T-helper 17 cell (primary cell): ENCODE results near the gene HEATR5A. TPM values are rescaled to one million over a fixed set of nuclear protein-coding genes. Genes with fewer than 3 reads are reported as not detected.
A peak's percentile ranks its signal among the peaks of the same experiment; 100 is the strongest.
"Not testable (repeated sequence)": the region's sequence is repeated elsewhere in the genome, so short reads cannot be mapped to it uniquely, and the experiment has no call there.

Source experiments
- ATAC-seq: fragments of 150-1000 bp; cut with Tn5 transposase; 2 replicates; pipeline ENCODE4 v1.10.0; 2021; ENCODE audit warnings: mild to moderate bottlenecking, moderate library complexity
- DNase-seq, 3 donors: peaks; one replicate each; pipeline versions ENCODE4 v3.0.0 to v3.0.0-alpha.2; 2020 to 2021
- H3K9me3 ChIP-seq: one replicate; pipeline ENCODE4 v1.7.0; 2013; ENCODE audit warnings: low read length, mild to moderate bottlenecking; ENCODE audit not compliant: control insufficient read depth, poor library complexity, severe bottlenecking
- H3K27ac Mint-ChIP-seq: one replicate; pipeline ENCODE4 v1.8.0; 2022; ENCODE audit warnings: mild to moderate bottlenecking, moderate library complexity, mixed read lengths
- H3K27me3 Mint-ChIP-seq: one replicate; pipeline ENCODE4 v1.8.0; 2022; ENCODE audit warnings: mixed read lengths
- H3K36me3 Mint-ChIP-seq: one replicate; pipeline ENCODE4 v1.8.0; 2022; ENCODE audit warnings: low read depth, mixed read lengths
- H3K4me1 Mint-ChIP-seq: one replicate; pipeline ENCODE4 v1.8.0; 2022; ENCODE audit warnings: mild to moderate bottlenecking, mixed read lengths
- H3K4me3 Mint-ChIP-seq: one replicate; pipeline ENCODE4 v1.8.0; 2022; ENCODE audit warnings: mild to moderate bottlenecking, moderate library complexity, mixed read lengths
- total RNA-seq, 4 donors: library from RNA in 2 of 4; stranded (reverse) in 2 of 4; gene quantifications; one replicate each; pipeline ENCODE4 v1.2.3 and lab custom pipeline; 2022 to 2026

Gene HEATR5A
- total RNA-seq, 2 donors from 2014 or later, result 7.9 to 8.3 TPM

DNA sequence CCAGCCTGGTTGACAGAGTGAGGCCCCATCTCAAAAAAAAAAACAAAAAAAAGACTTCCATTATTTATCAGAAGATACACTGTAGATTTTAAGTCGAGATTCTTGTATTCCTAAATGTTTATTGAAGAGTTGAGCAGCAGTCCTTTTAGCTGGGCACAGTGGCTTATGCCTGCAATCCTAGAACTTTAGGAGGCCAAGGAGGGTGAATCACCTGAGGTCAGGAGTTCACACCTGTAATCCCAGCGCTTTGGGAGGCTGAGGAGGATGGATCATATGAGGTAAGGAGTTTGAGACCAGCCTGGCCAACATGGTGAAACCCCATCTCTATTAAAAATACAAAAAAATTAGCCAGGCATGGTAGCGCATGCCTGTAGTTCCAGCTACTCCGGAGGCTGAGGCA, 57.6 kb downstream of the HEATR5A start:
- Mint-ChIP-seq H3K27me3 (no peaks in the 10 kb centered on the region), H3K27ac (no peak overlapping the region), H3K4me1 (peaks cover 2% of the 10 kb centered on the region), H3K36me3 (no peaks in the 10 kb centered on the region), H3K4me3 (no peak overlapping the region)
- no peak for DNase-seq
- no peak for ATAC-seq
- no peaks in the 10 kb centered on the region for H3K9me3 ChIP-seq

GRCh38 chr14:31361761-31362160, 58.6 kb downstream of the HEATR5A start:
- H3K27me3 Mint-ChIP-seq, H3K4me1 Mint-ChIP-seq, H3K36me3 Mint-ChIP-seq, H3K9me3 ChIP-seq, H3K27ac Mint-ChIP-seq, H3K4me3 Mint-ChIP-seq, ATAC-seq, DNase-seq: not testable (repeated sequence)

DNA sequence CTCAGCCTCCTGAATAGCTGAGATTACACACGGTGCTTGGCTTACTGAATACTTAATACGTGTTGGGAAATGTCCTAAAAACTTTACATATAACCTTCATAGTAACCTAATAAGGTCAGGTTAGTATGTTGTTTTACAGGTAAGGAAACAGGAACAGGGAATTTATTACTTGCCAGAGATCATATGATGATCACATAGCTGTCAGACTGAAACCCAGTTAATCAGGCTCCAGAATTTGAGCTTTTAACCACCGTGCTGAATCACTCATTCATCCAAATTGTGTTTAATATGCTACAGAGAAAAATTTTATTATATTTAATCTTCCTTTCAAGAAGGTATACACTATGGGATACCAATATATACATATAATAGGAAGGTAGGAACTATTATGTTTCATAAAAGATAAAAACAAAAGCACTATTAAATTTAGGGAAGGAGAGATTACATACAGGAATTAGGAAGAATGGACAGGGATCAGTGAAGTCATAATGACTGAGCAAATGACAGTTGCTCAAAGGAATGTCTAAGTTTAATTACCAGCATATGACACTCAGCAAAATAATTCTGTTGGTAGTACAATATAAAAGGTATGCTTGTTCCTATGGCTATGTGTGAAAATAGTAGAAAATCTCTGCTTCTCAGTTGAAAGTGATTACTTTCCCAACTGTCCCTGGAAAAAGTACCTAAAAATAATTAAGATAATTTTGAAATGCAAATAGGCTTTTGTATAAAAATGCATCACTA, 59.3 kb downstream of the HEATR5A start:
- DNase-seq, result no peak
- no peaks in the 10 kb centered on the region for H3K9me3 ChIP-seq
- no peak for ATAC-seq
- H3K27me3 Mint-ChIP-seq, result no peaks in the 10 kb centered on the region
- H3K4me1 Mint-ChIP-seq, result no peaks in the 10 kb centered on the region
- H3K36me3 Mint-ChIP-seq, result no peaks in the 10 kb centered on the region
- H3K4me3 Mint-ChIP-seq, result no peak overlapping the region
- no peak overlapping the region for H3K27ac Mint-ChIP-seq

GRCh38 chr14:31357279-31357678, 63.1 kb downstream of the HEATR5A start:
- H3K27me3 Mint-ChIP-seq, result no peaks in the 10 kb centered on the region
- no peak overlapping the region for H3K27ac Mint-ChIP-seq
- H3K4me3 Mint-ChIP-seq, result no peak overlapping the region
- no peaks in the 10 kb centered on the region for H3K9me3 ChIP-seq
- H3K36me3 Mint-ChIP-seq, result no peaks in the 10 kb centered on the region
- ATAC-seq (no peak), DNase-seq (no peak)
- no peaks in the 10 kb centered on the region for H3K4me1 Mint-ChIP-seq

DNA sequence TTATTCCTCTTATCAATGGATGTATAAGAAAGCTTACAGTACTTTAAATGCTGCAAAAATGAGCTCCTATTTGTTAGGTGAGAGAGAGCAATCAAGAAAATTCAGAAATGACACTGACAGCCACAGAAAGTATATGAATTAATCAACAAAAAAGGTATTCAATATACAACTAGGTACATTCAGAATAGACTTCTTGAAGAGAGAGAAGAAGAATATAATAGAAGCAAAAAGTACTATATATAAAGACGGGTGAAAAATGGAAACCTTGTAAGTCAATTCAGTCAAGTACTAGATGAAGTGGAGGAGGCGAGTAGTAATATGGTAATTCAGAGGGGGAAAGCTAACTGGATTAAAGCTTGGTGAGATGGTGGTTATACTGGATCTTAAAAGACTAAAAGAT, 74.3 kb downstream of the HEATR5A start:
- no peaks in the 10 kb centered on the region for H3K9me3 ChIP-seq
- no peak for DNase-seq
- no peak for ATAC-seq
- H3K27ac Mint-ChIP-seq, result no peak overlapping the region
- no peaks in the 10 kb centered on the region for H3K27me3 Mint-ChIP-seq
- H3K4me1 Mint-ChIP-seq, result peaks cover 2% of the 10 kb centered on the region
- peaks cover 13% of the 10 kb centered on the region for H3K36me3 Mint-ChIP-seq
- H3K4me3 Mint-ChIP-seq, result no peak overlapping the region

DNA sequence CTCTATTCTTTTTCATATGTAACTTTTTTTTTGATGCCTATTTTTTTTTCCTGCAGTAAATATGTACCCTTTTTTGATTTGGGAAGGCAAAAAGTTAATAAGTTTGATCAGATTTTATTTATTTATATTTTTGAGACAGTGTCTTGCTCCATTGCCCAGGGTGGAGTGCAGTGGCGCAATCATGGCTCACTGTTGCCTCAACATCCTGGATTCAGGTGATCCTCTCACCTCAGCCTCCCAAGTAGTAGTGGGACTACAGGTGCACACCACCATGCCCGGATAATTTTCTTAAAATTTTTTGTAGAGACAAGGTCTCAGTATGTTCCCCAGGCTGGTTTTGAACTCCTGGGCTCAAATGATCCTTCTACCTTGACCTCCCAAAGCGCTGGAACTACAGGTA, 79.1 kb downstream of the HEATR5A start:
- no peak overlapping the region for H3K4me3 Mint-ChIP-seq
- peaks cover 3% of the 10 kb centered on the region for H3K4me1 Mint-ChIP-seq
- DNase-seq (no peak), ATAC-seq (no peak)
- no peak overlapping the region for H3K27ac Mint-ChIP-seq
- no peaks in the 10 kb centered on the region for H3K9me3 ChIP-seq
- H3K27me3 Mint-ChIP-seq, result no peaks in the 10 kb centered on the region
- H3K36me3 Mint-ChIP-seq, result peaks cover 6% of the 10 kb centered on the region

DNA sequence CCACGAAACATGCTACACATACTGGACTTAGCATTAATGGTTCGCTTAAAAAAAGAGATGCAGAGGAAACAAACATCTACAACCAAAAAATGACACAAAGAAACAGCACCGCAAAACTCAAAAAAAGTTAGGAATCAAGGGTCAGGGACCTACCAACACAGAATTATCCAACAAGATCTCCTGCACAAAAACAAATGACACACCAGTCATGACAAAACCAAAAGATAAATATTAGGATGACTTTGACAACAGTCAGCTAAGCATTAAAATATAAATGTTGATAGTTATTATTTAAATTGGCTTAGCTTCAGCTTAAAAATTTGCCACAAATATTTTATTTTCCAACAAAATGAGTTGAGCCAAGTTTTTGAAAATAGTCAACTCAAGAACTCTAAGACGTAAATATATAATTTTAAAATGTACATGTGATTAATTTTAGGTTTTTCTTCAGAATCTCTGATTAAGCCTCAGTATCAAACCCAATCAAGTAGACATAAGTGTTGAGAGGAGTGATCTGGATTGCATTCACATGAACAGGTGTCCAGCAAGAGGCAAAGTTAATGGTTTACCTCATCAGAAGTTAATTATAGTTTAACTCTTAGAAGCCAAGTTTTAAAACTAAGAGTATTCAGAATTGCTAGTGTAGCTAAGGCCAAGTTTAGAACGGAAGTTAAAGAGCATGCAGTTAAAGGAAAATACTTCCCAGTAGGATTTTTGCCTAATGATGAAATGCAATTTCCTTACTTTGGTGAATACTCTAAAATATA, 79.9 kb downstream of the HEATR5A start:
- Mint-ChIP-seq H3K27ac (no peak overlapping the region), H3K36me3 (peaks cover 5% of the 10 kb centered on the region), H3K4me3 (no peak overlapping the region), H3K4me1 (peaks cover 2% of the 10 kb centered on the region), H3K27me3 (no peaks in the 10 kb centered on the region)
- no peaks in the 10 kb centered on the region for H3K9me3 ChIP-seq
- DNase-seq (no peak), ATAC-seq (no peak)

- no peaks in the 10 kb centered on the region for H3K27me3 Mint-ChIP-seq
- ATAC-seq, result no peak
- H3K4me1 Mint-ChIP-seq, result peaks cover 2% of the 10 kb centered on the region
- no peak overlapping the region for H3K4me3 Mint-ChIP-seq
- DNase-seq, result no peak
- H3K27ac Mint-ChIP-seq, result no peak overlapping the region
- H3K36me3 Mint-ChIP-seq, result peaks cover 3% of the 10 kb centered on the region
- no peaks in the 10 kb centered on the region for H3K9me3 ChIP-seq
Observed at GRCh38 chr14:31339743-31340142, 80.6 kb downstream of the HEATR5A start.

DNA sequence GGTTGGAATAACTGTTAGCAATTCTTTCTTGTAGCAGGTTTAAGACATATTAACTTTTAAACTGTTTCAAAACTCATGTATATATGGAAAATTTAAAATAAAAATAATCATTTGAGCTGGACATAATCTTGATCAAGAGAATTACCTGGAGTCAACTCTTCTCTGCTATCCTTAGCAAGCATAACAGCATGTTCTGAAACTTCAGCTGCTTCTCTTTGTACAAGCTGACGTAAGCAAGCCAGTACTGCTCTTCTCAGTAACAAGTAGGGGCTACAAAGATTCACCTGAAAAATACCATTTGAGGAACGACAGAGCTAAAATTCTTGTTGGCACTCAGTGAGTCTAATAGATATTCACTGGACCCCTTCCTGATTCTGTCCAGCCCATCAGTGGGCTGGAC, 83.0 kb downstream of the HEATR5A start:
- no peak for ATAC-seq

DNA sequence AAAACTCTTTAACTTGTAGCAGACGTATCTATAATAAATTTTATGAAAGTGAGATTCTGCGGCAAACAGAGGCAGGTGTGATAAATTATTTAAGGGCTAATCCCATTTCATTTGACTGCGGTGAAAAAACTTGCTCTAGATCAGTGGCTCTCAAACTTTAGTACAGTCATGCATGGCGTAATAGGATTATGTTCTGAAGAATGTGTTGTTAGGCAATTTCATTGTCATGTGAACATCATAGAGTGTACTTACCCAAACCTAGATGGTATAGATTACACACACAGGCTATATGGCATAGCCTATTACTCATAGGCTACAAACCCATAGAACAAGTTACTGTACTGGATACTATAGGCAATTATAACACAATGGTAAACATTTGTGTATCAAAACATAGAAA, 83.7 kb downstream of the HEATR5A start:
- peaks cover 2% of the 10 kb centered on the region for H3K36me3 Mint-ChIP-seq

More for the DNA sequence above, 83.0 kb downstream of the HEATR5A start:
- Mint-ChIP-seq H3K36me3 (no peaks in the 10 kb centered on the region), H3K27ac (no peak overlapping the region), H3K27me3 (no peaks in the 10 kb centered on the region), H3K4me1 (peaks cover 2% of the 10 kb centered on the region), H3K4me3 (no peak overlapping the region)
- no peaks in the 10 kb centered on the region for H3K9me3 ChIP-seq
- DNase-seq, result no peak

DNA sequence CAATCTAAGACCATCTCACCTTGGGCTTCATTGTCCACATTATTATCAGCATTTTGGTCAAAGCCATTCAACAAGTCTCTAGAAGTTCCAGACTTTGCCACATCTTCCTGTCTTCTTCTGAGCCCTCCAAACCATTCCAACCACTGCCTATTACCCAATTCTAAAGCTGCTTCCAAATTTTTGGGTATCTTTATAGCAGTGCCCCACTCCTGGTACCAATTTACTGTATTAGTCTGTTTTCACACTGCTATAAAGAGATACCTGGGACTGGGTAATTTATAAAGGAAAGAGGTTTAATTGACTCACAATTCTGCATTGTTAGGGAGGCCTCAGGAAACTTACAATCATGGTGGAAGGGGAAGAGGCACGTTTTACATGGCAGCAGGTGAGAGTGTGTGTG, 89.0 kb downstream of the HEATR5A start:
- not testable (repeated sequence) for H3K4me1 Mint-ChIP-seq, H3K36me3 Mint-ChIP-seq, H3K4me3 Mint-ChIP-seq, DNase-seq, H3K27ac Mint-ChIP-seq, H3K9me3 ChIP-seq, ATAC-seq, H3K27me3 Mint-ChIP-seq

More for the DNA sequence above, 83.7 kb downstream of the HEATR5A start:
- no peaks in the 10 kb centered on the region for H3K9me3 ChIP-seq
- H3K4me3 Mint-ChIP-seq, result no peak overlapping the region
- H3K4me1 Mint-ChIP-seq, result peaks cover 2% of the 10 kb centered on the region
- no peaks in the 10 kb centered on the region for H3K27me3 Mint-ChIP-seq
- no peak for DNase-seq
- no peak overlapping the region for H3K27ac Mint-ChIP-seq
- no peak for ATAC-seq

DNA sequence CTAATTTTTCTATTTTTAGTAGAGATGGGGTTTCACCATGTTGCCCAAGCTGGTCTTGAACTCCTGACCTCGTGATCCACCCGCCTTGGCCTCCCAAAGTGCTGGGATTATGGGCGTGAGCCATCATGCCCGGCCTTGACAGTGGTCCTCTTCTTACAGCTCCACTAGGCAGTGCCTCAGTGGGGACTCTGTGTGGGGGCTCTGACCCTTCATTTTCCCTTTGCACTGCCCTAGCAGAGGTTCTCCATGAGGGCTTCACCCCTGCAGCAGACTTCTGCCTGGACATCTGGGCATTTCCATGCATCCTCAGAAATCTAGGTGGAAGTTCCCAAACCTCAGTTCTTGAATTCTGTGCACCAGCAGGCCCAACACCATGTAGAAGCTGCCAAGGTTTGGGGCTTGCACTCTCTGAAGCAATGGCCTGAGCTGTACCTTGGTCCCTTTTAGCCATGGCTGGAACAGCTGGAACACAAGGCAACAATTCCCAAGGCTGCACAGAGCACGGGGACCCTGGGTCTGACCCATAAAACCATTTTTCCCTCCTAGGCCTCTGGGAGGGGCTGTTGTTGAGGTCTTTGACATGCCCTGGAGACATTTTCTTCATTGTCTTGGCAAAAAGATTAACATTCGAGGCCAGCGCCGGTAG, 90.4 kb downstream of the HEATR5A start:
- H3K9me3 ChIP-seq, H3K4me3 Mint-ChIP-seq, ATAC-seq, DNase-seq, H3K36me3 Mint-ChIP-seq, H3K4me1 Mint-ChIP-seq, H3K27me3 Mint-ChIP-seq: not testable (repeated sequence)
- H3K27ac Mint-ChIP-seq, result peak overlapping the region; percentile 8

DNA sequence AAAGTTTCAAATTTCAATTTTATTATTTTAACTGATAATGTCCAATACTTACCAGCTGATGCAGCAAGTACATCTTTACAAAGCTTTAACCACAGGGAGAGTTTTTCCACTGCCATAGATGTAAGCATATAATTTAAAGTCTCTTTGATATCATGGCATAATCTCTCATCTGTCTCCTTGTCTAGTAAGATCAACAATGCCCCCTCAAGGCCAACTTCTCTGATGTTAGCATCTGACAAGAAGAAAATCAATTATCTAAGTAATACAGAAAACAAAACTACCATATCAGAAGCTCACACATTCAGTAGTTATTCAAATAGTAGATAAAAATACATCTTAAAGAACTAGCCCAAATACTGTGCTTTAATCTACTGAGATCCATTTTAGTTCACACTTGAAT, 94.2 kb downstream of the HEATR5A start:
- ATAC-seq, result no peak
- no peaks in the 10 kb centered on the region for H3K4me1 Mint-ChIP-seq

More for the DNA sequence above, 94.2 kb downstream of the HEATR5A start:
- DNase-seq, result no peak
- Mint-ChIP-seq H3K4me3 (no peak overlapping the region), H3K27ac (no peak overlapping the region), H3K36me3 (no peaks in the 10 kb centered on the region), H3K27me3 (no peaks in the 10 kb centered on the region)
- H3K9me3 ChIP-seq, result no peaks in the 10 kb centered on the region
